NOMO-1 treated with DMSO at 0.1 percent for 48 hours (cell line): ENCODE measurements around the gene PRRC2B.
"Not testable (repeated sequence)": the region's sequence is repeated elsewhere in the genome, so short reads cannot be mapped to it uniquely, and the experiment has no call there.

Source experiments
- DNase-seq: peaks from one replicate; lab custom pipeline; 2025; ENCODE audit not compliant: unreplicated experiment; lab: John Stamatoyannopoulos, UW

The PRRC2B gene

GRCh38 chr9:131505012-131505411 is 111.1 kb downstream of the PRRC2B start:
- DNase-seq = no peak

- no peak for DNase-seq
These were observed 117.5 kb downstream of the PRRC2B start for GRCh38 chr9:131511416-131511815.

GRCh38 chr9:131511880-131512279 is 118.0 kb downstream of the PRRC2B start:
- no peak for DNase-seq

- DNase-seq = no peak
These were observed 119.3 kb downstream of the PRRC2B start for GRCh38 chr9:131513177-131513576.

- not testable (repeated sequence) for DNase-seq
These were observed 121.7 kb downstream of the PRRC2B start for GRCh38 chr9:131515559-131516031.

- peak; percentile 3 for DNase-seq
These were observed 122.2 kb downstream of the PRRC2B start for GRCh38 chr9:131516100-131516499.

- no peak for DNase-seq
These were observed 123.0 kb downstream of the PRRC2B start for GRCh38 chr9:131516930-131517329.

- no peak for DNase-seq
These were observed 123.9 kb downstream of the PRRC2B start for GRCh38 chr9:131517761-131518190.

- DNase-seq = no peak
These were observed 124.7 kb downstream of the PRRC2B start for GRCh38 chr9:131518553-131518952.

- no peak for DNase-seq
These were observed 126.6 kb downstream of the PRRC2B start for GRCh38 chr9:131520503-131520902.

- no peak for DNase-seq
These were observed 127.3 kb downstream of the PRRC2B start for GRCh38 chr9:131521203-131521602.

- no peak for DNase-seq
These were observed 127.9 kb downstream of the PRRC2B start for GRCh38 chr9:131521822-131522221.

GRCh38 chr9:131522257-131523085 is 128.6 kb downstream of the PRRC2B start:
- no peak for DNase-seq

GRCh38 chr9:131523086-131523388 is 129.2 kb downstream of the PRRC2B start:
- no peak for DNase-seq

GRCh38 chr9:131523451-131524435 is 129.9 kb downstream of the PRRC2B start:
- DNase-seq = no peak

GRCh38 chr9:131524665-131525315 is 130.9 kb downstream of the PRRC2B start:
- no peak for DNase-seq

GRCh38 chr9:131525643-131526565 is 132.0 kb downstream of the PRRC2B start:
- DNase-seq = no peak

GRCh38 chr9:131528186-131528585 is 134.3 kb downstream of the PRRC2B start:
- DNase-seq = no peak

- DNase-seq = no peak
These were observed 135.1 kb downstream of the PRRC2B start for GRCh38 chr9:131528886-131529505.
